SK-N-SH (cell line): ENCODE results near the gene HMGXB3. TPM values are rescaled to one million over a fixed set of nuclear protein-coding genes. Genes with fewer than 3 reads are reported as not detected.
A peak's percentile ranks its signal among the peaks of the same experiment; 100 is the strongest.

Experiments
- CTCF ChIA-PET: fragments of 300-600, 350-600 bp; formaldehyde crosslinking; extraction: SDS; loops from one replicate; lab custom pipeline; 2021; lab: Yijun Ruan, JAX
- POLR2A ChIA-PET: fragments of 350-600 bp; sonication (Branson Sonifier 250); formaldehyde crosslinking; extraction: SDS; loops from one replicate; lab custom pipeline; 2020; ENCODE audit warnings: antibody characterized with exemption, inconsistent platforms; lab: Yijun Ruan, JAX
- DNase-seq: peaks from one replicate; pipeline ENCODE4 v3.0.0; 2012
- H2AFZ ChIP-seq: fragments of 200-600 bp; sonication (generic); 2 replicates; pipeline ENCODE4 v1.8.1; 2016; ENCODE audit warnings: antibody characterized with exemption, mild to moderate bottlenecking, low read depth
- H3F3A ChIP-seq: fragments of 200-600 bp; sonication (generic); replicated peaks from 2 replicates; pipeline ENCODE3; 2016; ENCODE audit warnings: antibody characterized with exemption, mild to moderate bottlenecking; ENCODE audit not compliant: insufficient read depth
- H3K27ac ChIP-seq, 2 experiments: fragments of 200-500 bp in 1 of 2; fragments of 200-600 bp in 1 of 2; sonication (Bioruptor generic) in 1 of 2; sonication (generic), shearing (Covaris generic) in 1 of 2; 2 replicates each; pipeline versions ENCODE4 v1.5.1 to v1.6.1; 2014 to 2016; ENCODE audit warnings: low read depth in 2 of 2, inconsistent platforms in 1 of 2, low read length in 1 of 2, mild to moderate bottlenecking in 1 of 2, mixed read lengths in 1 of 2
- H3K27me3 ChIP-seq: fragments of 200-600 bp; sonication (generic), shearing (Covaris generic); 2 replicates; pipeline ENCODE4 v1.6.1; 2016; ENCODE audit warnings: mixed run types; ENCODE audit not compliant: insufficient read depth
- H3K36me3 ChIP-seq, 2 experiments: fragments of 200-500 bp in 1 of 2; fragments of 200-600 bp in 1 of 2; sonication (Bioruptor generic) in 1 of 2; sonication (generic) in 1 of 2; replicated peaks in 1 of 2; 2 replicates each; pipeline versions ENCODE3 to v1.5.1; 2014 to 2016; ENCODE audit warnings: low read length in 1 of 2, mild to moderate bottlenecking in 1 of 2; ENCODE audit not compliant: insufficient read depth in 2 of 2, control insufficient read depth in 1 of 2
- H3K4me1 ChIP-seq, 2 experiments: fragments of 200-500 bp in 1 of 2; fragments of 200-600 bp in 1 of 2; sonication (Bioruptor generic) in 1 of 2; sonication (generic), shearing (Covaris generic) in 1 of 2; 2 replicates each; pipeline versions ENCODE4 v1.5.1 to v1.6.1; 2014 to 2016; ENCODE audit warnings: low read depth in 1 of 2, low read length in 1 of 2, mixed run types in 1 of 2; ENCODE audit not compliant: insufficient read depth in 2 of 2, control insufficient read depth in 1 of 2
- H3K4me2 ChIP-seq: fragments of 200-600 bp; sonication (generic), shearing (Covaris generic); 2 replicates; pipeline ENCODE4 v1.6.1; 2017; ENCODE audit warnings: mixed run types
- H3K4me3 ChIP-seq, 2 experiments: fragments of 200-500 bp in 1 of 2; fragments of 200-600 bp in 1 of 2; sonication (Bioruptor generic) in 1 of 2; sonication (generic), shearing (Covaris generic) in 1 of 2; 2 replicates each; pipeline versions ENCODE4 v1.5.1 to v1.8.1; 2014 to 2016; ENCODE audit warnings: low read depth in 2 of 2, inconsistent platforms in 1 of 2, low read length in 1 of 2, mild to moderate bottlenecking in 1 of 2, mixed read lengths in 1 of 2, moderate library complexity in 1 of 2
- H3K79me2 ChIP-seq: fragments of 200-600 bp; sonication (generic); 2 replicates; pipeline ENCODE4 v1.8.1; 2017; ENCODE audit warnings: mild to moderate bottlenecking; ENCODE audit not compliant: insufficient read depth
- H3K9ac ChIP-seq: fragments of 200-600 bp; sonication (generic); 2 replicates; pipeline ENCODE4 v1.6.1; 2017; ENCODE audit warnings: mixed run types
- H3K9me2 ChIP-seq: fragments of 200-600 bp; sonication (generic); 2 replicates; pipeline ENCODE4 v1.6.1; 2017; ENCODE audit warnings: mixed run types
- H3K9me3 ChIP-seq: fragments of 200-600 bp; sonication (generic); 2 replicates; pipeline ENCODE4 v1.6.1; 2017; ENCODE audit warnings: mixed run types, mild to moderate bottlenecking, moderate library complexity
- H4K20me1 ChIP-seq: fragments of 200-600 bp; sonication (generic); 2 replicates; pipeline ENCODE4 v1.6.1; 2017; ENCODE audit warnings: mild to moderate bottlenecking, mixed run types; ENCODE audit not compliant: insufficient read depth
- CHD2 ChIP-seq: fragments of 150-350 bp; IDR thresholded peaks from 2 replicates; pipeline ENCODE4 v1.6.1; 2018; ENCODE audit warnings: low read length; ENCODE audit not compliant: partially characterized antibody
- CTCF ChIP-seq: fragments of 200-600 bp; sonication (generic); IDR thresholded peaks from 2 replicates; pipeline ENCODE4 v1.6.1; 2017; ENCODE audit warnings: antibody characterized with exemption, mild to moderate bottlenecking, moderate library complexity
- ELF1 ChIP-seq: IDR thresholded peaks from 2 replicates; pipeline ENCODE4 v1.4.0; 2012
- EP300 ChIP-seq, 2 experiments: IDR thresholded peaks; 2 replicates each; pipeline versions ENCODE4 v1.4.0 to v1.6.1; 2012; ENCODE audit warnings: borderline replicate concordance in 1 of 2, low read depth in 1 of 2, low read length in 1 of 2
- FOSL2 ChIP-seq: IDR thresholded peaks from 2 replicates; pipeline ENCODE4 v1.4.0; 2012; ENCODE audit warnings: low read depth, mild to moderate bottlenecking, moderate library complexity, borderline replicate concordance
- FOXJ3 ChIP-seq: sonication (generic); formaldehyde crosslinking; IDR thresholded peaks from 2 replicates; pipeline ENCODE4 v1.5.1; 2020; ENCODE audit warnings: mild to moderate bottlenecking, missing genetic modification reagents
- FOXM1 ChIP-seq: IDR thresholded peaks from 2 replicates; pipeline ENCODE4 v1.4.0; 2012; ENCODE audit warnings: low read depth, mild to moderate bottlenecking
- GABPA ChIP-seq: IDR thresholded peaks from 2 replicates; pipeline ENCODE4 v1.4.0; 2012; ENCODE audit warnings: low read depth, mild to moderate bottlenecking
- GATA2 ChIP-seq: sonication (generic); formaldehyde crosslinking; IDR thresholded peaks from 2 replicates; pipeline ENCODE4 v1.5.0; 2020; ENCODE audit warnings: mild to moderate bottlenecking, missing genetic modification reagents
- JUND ChIP-seq: IDR thresholded peaks from 2 replicates; pipeline ENCODE4 v1.4.0; 2012
- MAX ChIP-seq: IDR thresholded peaks from 2 replicates; pipeline ENCODE4 v1.4.0; 2012; ENCODE audit warnings: low read depth
- MEF2A ChIP-seq: IDR thresholded peaks from 2 replicates; pipeline ENCODE4 v1.4.0; 2012; ENCODE audit warnings: low read depth, borderline replicate concordance
- MXI1 ChIP-seq: IDR thresholded peaks from 2 replicates; pipeline ENCODE4 v1.6.1; 2012; ENCODE audit warnings: mild to moderate bottlenecking, low read depth, low read length, improper control_type of control experiment
- NFIC ChIP-seq: IDR thresholded peaks from 2 replicates; pipeline ENCODE4 v1.4.0; 2012; ENCODE audit warnings: borderline replicate concordance
- NRF1 ChIP-seq: IDR thresholded peaks from 2 replicates; pipeline ENCODE4 v1.6.1; 2012; ENCODE audit warnings: low read depth, mild to moderate bottlenecking, low read length
- PBX3 ChIP-seq: IDR thresholded peaks from 2 replicates; pipeline ENCODE4; 2012
- POLR2AphosphoS5 ChIP-seq: IDR thresholded peaks from 2 replicates; pipeline ENCODE4 v1.6.1; 2012; ENCODE audit warnings: low read depth, low read length
- RAD21 ChIP-seq: IDR thresholded peaks from 2 replicates; pipeline ENCODE4 v1.6.1; 2012; ENCODE audit warnings: mild to moderate bottlenecking, low read length
- RCOR1 ChIP-seq: fragments of 150-350 bp; IDR thresholded peaks from 2 replicates; pipeline ENCODE4 v1.6.1; 2017; ENCODE audit warnings: antibody characterized with exemption, low read length
- REST ChIP-seq: IDR thresholded peaks from 2 replicates; pipeline ENCODE4 v1.6.1; 2012; ENCODE audit warnings: mild to moderate bottlenecking, low read depth, low read length, moderate library complexity
- RFX5 ChIP-seq: IDR thresholded peaks from 2 replicates; pipeline ENCODE4 v1.6.1; 2012; ENCODE audit warnings: mild to moderate bottlenecking, improper control_type of control experiment, low read length
- RXRA ChIP-seq: IDR thresholded peaks from 2 replicates; pipeline ENCODE4 v1.4.0; 2012; ENCODE audit warnings: low read depth, mild to moderate bottlenecking, borderline replicate concordance
- SMC3 ChIP-seq: IDR thresholded peaks from 2 replicates; pipeline ENCODE4 v1.6.1; 2012; ENCODE audit warnings: low read depth, low read length, improper control_type of control experiment
- TAF1 ChIP-seq: IDR thresholded peaks from 2 replicates; pipeline ENCODE4 v1.6.1; 2012; ENCODE audit warnings: low read depth, mild to moderate bottlenecking, low read length, moderate library complexity, borderline replicate concordance
- TCF12 ChIP-seq: IDR thresholded peaks from 2 replicates; pipeline ENCODE4 v1.4.0; 2012
- TEAD4 ChIP-seq: IDR thresholded peaks from 2 replicates; pipeline ENCODE4 v1.4.0; 2012; ENCODE audit warnings: mild to moderate bottlenecking, borderline replicate concordance; ENCODE audit not compliant: insufficient read depth
- USF1 ChIP-seq: IDR thresholded peaks from 2 replicates; pipeline ENCODE4 v1.4.0; 2012; ENCODE audit warnings: low read depth, borderline replicate concordance
- WGBS: methylation state at CpG from one replicate; pipeline ENCODE4 v1.1.6; 2017; ENCODE audit warnings: low lambda C conversion rate; 5-methylcytosine and 5-hydroxymethylcytosine counted together
- polyA plus RNA-seq, 3 experiments: library from polyadenylated mRNA; depleted of rRNA; stranded (reverse); fragments of >200 nt; gene quantifications; 2 replicates each; pipeline ENCODE4 v1.2.3, GENCODE V29; 2012

HMGXB3 gene
- polyA plus RNA-seq, 1 of the 3 experiments (the other 2 are of a cell fraction), result 28.8 TPM

- POLR2A ChIA-PET, result interaction anchor here (0.9 to 1.0 kb wide), 2 partner anchors 9 to 157 kb away, joined by 3 to 4 read pairs; partner anchors contain the start of gene TIGD6
- DNase-seq, result peak; percentile 67
- TF ChIP-seq RXRA (no peak), ELF1 (no peak), JUND (no peak), TEAD4 (no peak), FOXM1 (no peak), CHD2 (peak; percentile 29), CTCF (peak; percentile 96), RCOR1 (no peak), FOSL2 (no peak), PBX3 (peak; percentile 93), REST (no peak), NRF1 (no peak; the same call in 1 of the 2 replicates), TAF1 (no peak), USF1 (no peak), MEF2A (no peak), FOXJ3 (CRISPR knock-in tag) (no peak), MAX (no peak), NFIC (no peak), RFX5 (no peak), GABPA (no peak), MXI1 (no peak), GATA2 (CRISPR knock-in tag) (no peak), POLR2AphosphoS5 (peak; percentile 42; the same call in 1 of the 2 replicates), EP300 (IDR thresholded peaks at IDR 0.05; ENCODE audit: borderline replicate concordance in 1 of 2, low read depth in 1 of 2, low read length in 1 of 2) (peak in 1 of 2 experiments; percentile 28; a peak in 1 of 4 replicates), SMC3 (peak; percentile 99), RAD21 (peak; percentile 98), TCF12 (peak; percentile 85)
Measured at GRCh38 chr5:149990518-149991376, 9.8 kb upstream of the HMGXB3 start.

More at GRCh38 chr5:149990518-149991376, 9.8 kb upstream of the HMGXB3 start:
- H3K27ac ChIP-seq, result no peak overlapping the region
- no peaks in the 10 kb centered on the region for H3K27me3 ChIP-seq
- WGBS, result 75% methylated on average over 4 of the region's 4 CpGs
- H3K36me3 ChIP-seq, result peaks cover 0 to 15% of the 10 kb centered on the region in 2 experiments
- H2AFZ ChIP-seq, result no peak overlapping the region
- H3F3A ChIP-seq, result peaks cover 19% of the 10 kb centered on the region
- no peaks in the 10 kb centered on the region for H4K20me1 ChIP-seq
- H3K4me1 ChIP-seq, result peaks cover 9 to 10% of the 10 kb centered on the region in 2 experiments; a peak in 1 of 4 replicates
- CTCF ChIA-PET, result interaction anchor here (0.5 to 8.8 kb wide), 65 partner anchors 10 to 455 kb away, joined by 3 to 506 read pairs (median 4); partner anchors contain the start of genes HMGXB3, PDE6A, SLC26A2 and TIGD6
- H3K9me3 ChIP-seq, result no peaks in the 10 kb centered on the region
- no peak overlapping the region for H3K4me2 ChIP-seq
- no peaks in the 10 kb centered on the region for H3K9me2 ChIP-seq
- H3K9ac ChIP-seq, result no peak overlapping the region
- no peaks in the 10 kb centered on the region for H3K79me2 ChIP-seq
- H3K4me3 ChIP-seq, result peak overlapping the region in 1 of 2 experiments; percentile 28; a peak in 1 of 4 replicates
